Measurements from ENCODE around the gene DUSP1.

DUSP1 gene

GRCh38 chr5:172765766-172766286, 5.2 kb downstream of the DUSP1 start:
- in situ Hi-C loops (cut with MboI; ENCODE audit: low sequenced_read_pairs): no loop called here

- in situ Hi-C loops (cut with MboI; ENCODE audit: low sequenced_read_pairs): no loop called here
These were observed 5.9 kb downstream of the DUSP1 start for GRCh38 chr5:172764861-172765765.

GRCh38 chr5:172763120-172763464, 7.9 kb downstream of the DUSP1 start:
- in situ Hi-C loops (cut with MboI; ENCODE audit: low sequenced_read_pairs): no loop called here

GRCh38 chr5:172762214-172763119, 8.5 kb downstream of the DUSP1 start:
- in situ Hi-C loops (cut with MboI; ENCODE audit: low sequenced_read_pairs): no loop called here

GRCh38 chr5:172760959-172761358, 10.0 kb downstream of the DUSP1 start:
- in situ Hi-C loops (cut with MboI; ENCODE audit: low sequenced_read_pairs): no loop called here

GRCh38 chr5:172760136-172760535, 10.9 kb downstream of the DUSP1 start:
- in situ Hi-C loops (cut with MboI; ENCODE audit: low sequenced_read_pairs): no loop called here

GRCh38 chr5:172758834-172759149, 12.2 kb downstream of the DUSP1 start:
- in situ Hi-C loops (cut with MboI; ENCODE audit: low sequenced_read_pairs): no loop called here

- in situ Hi-C loops (cut with MboI; ENCODE audit: low sequenced_read_pairs): no loop called here
These were observed 12.7 kb downstream of the DUSP1 start for GRCh38 chr5:172758077-172758833.

GRCh38 chr5:172757394-172758010, 13.5 kb downstream of the DUSP1 start:
- in situ Hi-C loops (cut with MboI; ENCODE audit: low sequenced_read_pairs): no loop called here

- in situ Hi-C loops (cut with MboI; ENCODE audit: low sequenced_read_pairs): no loop called here
These were observed 14.1 kb downstream of the DUSP1 start for GRCh38 chr5:172756764-172757393.

- in situ Hi-C loops (cut with MboI; ENCODE audit: low sequenced_read_pairs): no loop called here
These were observed 16.2 kb downstream of the DUSP1 start for GRCh38 chr5:172754596-172755356.

- in situ Hi-C loops (cut with MboI; ENCODE audit: low sequenced_read_pairs): no loop called here
These were observed 17.9 kb downstream of the DUSP1 start for GRCh38 chr5:172753101-172753500.

GRCh38 chr5:172751761-172752510, 19.1 kb downstream of the DUSP1 start:
- in situ Hi-C loops (cut with MboI; ENCODE audit: low sequenced_read_pairs): no loop called here

- in situ Hi-C loops (cut with MboI; ENCODE audit: low sequenced_read_pairs): no loop called here
These were observed 20.9 kb downstream of the DUSP1 start for GRCh38 chr5:172749881-172750633.

- in situ Hi-C loops (cut with MboI; ENCODE audit: low sequenced_read_pairs): no loop called here
These were observed 21.9 kb downstream of the DUSP1 start for GRCh38 chr5:172749076-172749475.

- in situ Hi-C loops (cut with MboI; ENCODE audit: low sequenced_read_pairs): no loop called here
These were observed 22.6 kb downstream of the DUSP1 start for GRCh38 chr5:172748341-172748843.

GRCh38 chr5:172747471-172747870, 23.5 kb downstream of the DUSP1 start:
- in situ Hi-C loops (cut with MboI; ENCODE audit: low sequenced_read_pairs): no loop called here

GRCh38 chr5:172746725-172747124, 24.3 kb downstream of the DUSP1 start:
- in situ Hi-C loops (cut with MboI; ENCODE audit: low sequenced_read_pairs): no loop called here
